Heart left ventricle (tissue), 16 donors: Measurements from ENCODE around the gene ENTPD3. TPM values are rescaled to one million over a fixed set of nuclear protein-coding genes. Genes with fewer than 3 reads are reported as not detected.

ENCODE experiments used
- ATAC-seq, 4 donors: fragments of 200-7000 bp; cut with Tn5 transposase; one replicate each; pipeline ENCODE4 v1.9.1; 2020 to 2022; ENCODE audit warnings: moderate library complexity in 4 of 4, mild to moderate bottlenecking in 3 of 4, moderate number of reproducible peaks in 1 of 4
- DNase-seq, 5 donors: peaks; one replicate each; pipeline ENCODE4 v3.0.0-alpha.2; 2020
- H3K27ac ChIP-seq, 12 donors: fragments of 200-600 bp; sonication (generic) in 4 of 12; one replicate each; pipeline versions ENCODE4 v1.5.0 to v1.8.0; 2016 to 2022; ENCODE audit warnings: mild to moderate bottlenecking in 2 of 12
- H3K27me3 ChIP-seq, 9 donors: fragments of 200-600 bp; sonication (generic) in 2 of 9; one replicate each; pipeline versions ENCODE4 v1.5.1 to v1.8.0; 2016 to 2022; ENCODE audit warnings: mild to moderate bottlenecking in 3 of 9
- H3K36me3 ChIP-seq, 9 donors: fragments of 200-600 bp; sonication (generic) in 2 of 9; one replicate each; pipeline versions ENCODE4 v1.5.0 to v1.8.0; 2018 to 2022; ENCODE audit warnings: mild to moderate bottlenecking in 2 of 9
- H3K4me1 ChIP-seq, 12 donors: fragments of 200-600 bp; sonication (generic) in 4 of 12; one replicate each; pipeline versions ENCODE4 v1.5.0 to v1.8.0; 2016 to 2022; ENCODE audit warnings: mild to moderate bottlenecking in 3 of 12
- H3K4me3 ChIP-seq, 12 donors: fragments of 200-600 bp; sonication (generic) in 4 of 12; one replicate each; pipeline versions ENCODE4 v1.5.0 to v1.8.0; 2017 to 2022; ENCODE audit warnings: mild to moderate bottlenecking in 9 of 12, moderate library complexity in 4 of 12
- H3K9me3 ChIP-seq, 12 donors: fragments of 200-600 bp; sonication (generic) in 4 of 12; one replicate each; pipeline versions ENCODE4 v1.5.0 to v1.8.0; 2016 to 2022; ENCODE audit warnings: mild to moderate bottlenecking in 1 of 12
- CTCF ChIP-seq, 12 donors: fragments of 200-600 bp; sonication (generic) in 4 of 12; IDR thresholded peaks; one replicate each; pipeline versions ENCODE4 v1.5.0 to v1.8.0; 2018 to 2022; ENCODE audit warnings: antibody characterized with exemption in 12 of 12, mild to moderate bottlenecking in 5 of 12
- POLR2A ChIP-seq, 2 donors: fragments of 450-650 bp; IDR thresholded peaks; one replicate each; pipeline ENCODE4 v1.6.1; 2017; ENCODE audit warnings: antibody characterized with exemption in 2 of 2, mild to moderate bottlenecking in 2 of 2, moderate library complexity in 2 of 2
- WGBS, 4 donors: extraction: QIAGEN DNeasy Blood & Tissue Kit in 2 of 4; methylation state at CpG; one replicate each; pipeline versions ENCODE4 v1.1.5 to v1.1.7; 2013 to 2018; 5-methylcytosine and 5-hydroxymethylcytosine counted together
- intact Hi-C, 10 donors: fragments of 100-400 bp; cut with DNase I; formaldehyde crosslinking; loops; one replicate each; pipeline versions ENCODE4 v1.11.1 to v1.14.2; 2022
- polyA plus RNA-seq, 2 donors: library from polyadenylated mRNA; stranded (reverse); fragments of 200-250 nt; gene quantifications; one replicate each; pipeline ENCODE4 v1.2.3, GENCODE V29; 2013
- total RNA-seq, 9 donors: library from RNA; depleted of rRNA in 2 of 9; stranded (reverse); fragments of >200 nt in 2 of 9; fragmentation: NEBNext Ultra II Directional in 3 of 9; extraction: Animal tissue kit (Norgen Biotek cat#: 25700) in 3 of 9; gene quantifications; one replicate each; pipeline versions ENCODE4 v1.1.0 to v1.2.4, GENCODE V29; 2016 to 2023
- donor health status: ischemic (EF 13 %, LVEDD 7.1; RV severe dilation, severe dysfunction).
- donor health status: healthy with polysubstance abuse.
- donor health status: DM: no; HTN: yes; CAD: no.
- donor health status: DM: no; HTN: no; CAD: no.
- donor health status: ischemic (EF 25% LVEDD 6.9; RV normal size, moderate dysfunction).
- donor health status: ischemic (EF 25% LVEDD 5.7; RV mildly dilated, moderate dysfunction).
- donor health status: healthy.
- donor health status: DM: yes; HTN: yes; CAD: no.
- donor health status: ischemic (EF 35%, LVEDD 5.7; RV mildly dilated, moderate dysfunction).
- donor health status: nonischemic (EF 11% LVEDD 7.7; RV severe dilation, severe dysfunction).
- donor health status: DM: yes; HTN: yes; CAD: no.
- donor health status: PGD.
- donor health status: ischemic (EF 29% LVEDD 5.4; RV normal size, mild dysfunction).
- donor health status: nonischemic (EF 23%, LVEDD 6.1; RV moderate dilation, normal function).

Gene ENTPD3
- total and polyA plus RNA-seq, 11 donors = 0.12 to 0.83 (median 0.32) TPM

- no peaks in the 10 kb centered on the region for H3K9me3 ChIP-seq
- intact Hi-C loops = no loop called here
- no peak for DNase-seq
- no peak overlapping the region for H3K27ac ChIP-seq
- 81 to 87% (median 84%) methylated on average over 5 of the region's 5 CpGs for WGBS, 4 donors
- peaks cover 0 to 13% (median 0%) of the 10 kb centered on the region in 9 donors for H3K36me3 ChIP-seq
- H3K4me1 ChIP-seq = no peaks in the 10 kb centered on the region
- H3K4me3 ChIP-seq = no peak overlapping the region
- ATAC-seq = no peak
- no peak for TF ChIP-seq POLR2A (IDR thresholded peaks at IDR 0.05)
- no peak for TF ChIP-seq CTCF (IDR thresholded peaks at IDR 0.05)
- H3K27me3 ChIP-seq = no peaks in the 10 kb centered on the region
Measured at GRCh38 chr3:40396406-40396805, 9.4 kb downstream of the ENTPD3 start.

- ATAC-seq (no peak), DNase-seq (no peak)
- Histone ChIP-seq H3K36me3 (peaks cover 0 to 8% (median 0%) of the 10 kb centered on the region in 9 donors), H3K9me3 (no peaks in the 10 kb centered on the region), H3K4me3 (no peak overlapping the region), H3K4me1 (no peaks in the 10 kb centered on the region), H3K27me3 (no peaks in the 10 kb centered on the region), H3K27ac (no peak overlapping the region)
- TF ChIP-seq POLR2A (IDR thresholded peaks at IDR 0.05) (no peak), CTCF (IDR thresholded peaks at IDR 0.05) (no peak)
- intact Hi-C loops = no loop called here
- WGBS, 4 donors = 82 to 94% (median 91%) methylated on average over 4 of the region's 4 CpGs
Measured at GRCh38 chr3:40397129-40397528, 10.1 kb downstream of the ENTPD3 start.

- TF ChIP-seq POLR2A (IDR thresholded peaks at IDR 0.05) = no peak
- TF ChIP-seq CTCF (IDR thresholded peaks at IDR 0.05) = no peak
- ATAC-seq (no peak), DNase-seq (no peak)
- Histone ChIP-seq H3K9me3 (no peaks in the 10 kb centered on the region), H3K36me3 (peaks cover 0 to 4% (median 0%) of the 10 kb centered on the region in 9 donors), H3K4me3 (no peak overlapping the region), H3K27ac (no peak overlapping the region), H3K27me3 (no peaks in the 10 kb centered on the region), H3K4me1 (no peaks in the 10 kb centered on the region)
- 68 to 76% (median 73%) methylated on average over 4 of the region's 4 CpGs for WGBS, 4 donors
- intact Hi-C loops = no loop called here
Measured at GRCh38 chr3:40397912-40398311, 10.9 kb downstream of the ENTPD3 start.

- Histone ChIP-seq H3K9me3 (no peaks in the 10 kb centered on the region), H3K36me3 (peaks cover 0 to 4% (median 0%) of the 10 kb centered on the region in 9 donors), H3K27ac (no peak overlapping the region), H3K4me3 (no peak overlapping the region), H3K4me1 (no peaks in the 10 kb centered on the region), H3K27me3 (no peaks in the 10 kb centered on the region)
- DNase-seq (no peak), ATAC-seq (no peak)
- 58 to 79% (median 75%) methylated on average over 3 of the region's 3 CpGs for WGBS, 4 donors
- no peak for TF ChIP-seq POLR2A (IDR thresholded peaks at IDR 0.05)
- TF ChIP-seq CTCF (IDR thresholded peaks at IDR 0.05) = no peak
- intact Hi-C loops = no loop called here
Measured at GRCh38 chr3:40398346-40398745, 11.4 kb downstream of the ENTPD3 start.
